NB4 (cell line): ENCODE data around the gene SLC35D3.

Source experiments
- MYC ChIP-seq: IDR thresholded peaks from 2 replicates; pipeline ENCODE4 v1.6.1; 2011; ENCODE audit warnings: low read depth, low read length
- POLR2A ChIP-seq: IDR thresholded peaks from 2 replicates; pipeline ENCODE4 v1.6.1; 2011; ENCODE audit warnings: mild to moderate bottlenecking; ENCODE audit not compliant: insufficient read length; ENCODE audit errors: extremely low read depth
- TF ChIP-seq, protein P1 (sequence below): IDR thresholded peaks from one replicate; pipeline ENCODE4 v1.5.1; 2012; ENCODE audit warnings: low read depth, low read length

GRCh38 chr6:136960781-136961180 lies 38.7 kb downstream of the SLC35D3 start:
- TF ChIP-seq, protein P1, sequence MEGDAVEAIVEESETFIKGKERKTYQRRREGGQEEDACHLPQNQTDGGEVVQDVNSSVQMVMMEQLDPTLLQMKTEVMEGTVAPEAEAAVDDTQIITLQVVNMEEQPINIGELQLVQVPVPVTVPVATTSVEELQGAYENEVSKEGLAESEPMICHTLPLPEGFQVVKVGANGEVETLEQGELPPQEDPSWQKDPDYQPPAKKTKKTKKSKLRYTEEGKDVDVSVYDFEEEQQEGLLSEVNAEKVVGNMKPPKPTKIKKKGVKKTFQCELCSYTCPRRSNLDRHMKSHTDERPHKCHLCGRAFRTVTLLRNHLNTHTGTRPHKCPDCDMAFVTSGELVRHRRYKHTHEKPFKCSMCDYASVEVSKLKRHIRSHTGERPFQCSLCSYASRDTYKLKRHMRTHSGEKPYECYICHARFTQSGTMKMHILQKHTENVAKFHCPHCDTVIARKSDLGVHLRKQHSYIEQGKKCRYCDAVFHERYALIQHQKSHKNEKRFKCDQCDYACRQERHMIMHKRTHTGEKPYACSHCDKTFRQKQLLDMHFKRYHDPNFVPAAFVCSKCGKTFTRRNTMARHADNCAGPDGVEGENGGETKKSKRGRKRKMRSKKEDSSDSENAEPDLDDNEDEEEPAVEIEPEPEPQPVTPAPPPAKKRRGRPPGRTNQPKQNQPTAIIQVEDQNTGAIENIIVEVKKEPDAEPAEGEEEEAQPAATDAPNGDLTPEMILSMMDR, result no peak
- TF ChIP-seq POLR2A (no peak), MYC (no peak)
